ENCODE measurements around the gene ZNF80.

DNA sequence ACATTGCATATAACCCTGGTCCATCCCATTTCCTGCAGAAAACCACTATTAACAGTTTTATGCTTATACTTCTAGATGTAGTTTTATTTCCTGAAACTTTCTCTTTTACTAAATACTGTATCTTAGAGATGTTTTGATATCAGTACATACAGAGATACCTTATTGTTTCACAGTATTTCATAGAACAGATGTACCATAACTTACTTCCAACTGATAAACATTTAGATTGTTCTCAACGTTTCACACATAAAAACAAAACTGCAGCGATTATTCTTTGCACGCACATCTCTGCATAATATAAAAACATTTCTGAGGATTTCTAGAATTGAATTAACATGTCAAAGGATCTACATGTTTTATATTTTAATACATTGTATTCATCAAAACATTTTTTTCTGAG lies 2.6 kb downstream of the ZNF80 start:
- no peak for TF ChIP-seq CTCF (optimal IDR thresholded peaks at IDR 0.05 in 1 of 3, IDR thresholded peaks at IDR 0.05 in 1 of 3, conservative IDR thresholded peaks at IDR 0.05 in 1 of 3; ENCODE audit: extremely low read depth in 1 of 3, insufficient read depth in 2 of 3, low read length in 3 of 3)
- TF ChIP-seq EZH2 (IDR thresholded peaks at IDR 0.05; ENCODE audit: low read length), result no peak

Data from keratinocyte (primary cell).